Mesodermal cell (in vitro differentiated cells): ENCODE measurements around the gene PTPRG.

Source experiments
- H3K27ac ChIP-seq: 2 replicates; pipeline ENCODE4 v1.7.0; 2013; ENCODE audit warnings: mild to moderate bottlenecking, low read depth, low read length, moderate library complexity; ENCODE audit not compliant: severe bottlenecking
- H3K36me3 ChIP-seq: 2 replicates; pipeline ENCODE4 v1.7.1; 2013; ENCODE audit warnings: mild to moderate bottlenecking, low read length, moderate library complexity; ENCODE audit not compliant: control insufficient read depth, insufficient read depth
- H3K4me1 ChIP-seq: one replicate; pipeline ENCODE4 v1.7.1; 2013; ENCODE audit warnings: mild to moderate bottlenecking, low read length; ENCODE audit not compliant: insufficient read depth, control insufficient read depth, poor library complexity, severe bottlenecking
- H3K4me3 ChIP-seq: 2 replicates; pipeline ENCODE4 v1.7.0; 2013; ENCODE audit warnings: low read length, control low read depth, mild to moderate bottlenecking; ENCODE audit not compliant: insufficient read depth, poor library complexity, severe bottlenecking; ENCODE audit errors: extremely low read depth
- H3K9me3 ChIP-seq: 2 replicates; pipeline ENCODE4 v1.7.1; 2013; ENCODE audit warnings: mild to moderate bottlenecking, low read length, moderate library complexity; ENCODE audit not compliant: control insufficient read depth
- WGBS, 2 experiments: methylation state at CpG; one replicate each; pipeline ENCODE4 v1.1.5; 2013; ENCODE audit warnings: missing lambda C conversion rate in 2 of 2; ENCODE audit not compliant: insufficient coverage in 2 of 2; 5-methylcytosine and 5-hydroxymethylcytosine counted together

PTPRG gene

DNA sequence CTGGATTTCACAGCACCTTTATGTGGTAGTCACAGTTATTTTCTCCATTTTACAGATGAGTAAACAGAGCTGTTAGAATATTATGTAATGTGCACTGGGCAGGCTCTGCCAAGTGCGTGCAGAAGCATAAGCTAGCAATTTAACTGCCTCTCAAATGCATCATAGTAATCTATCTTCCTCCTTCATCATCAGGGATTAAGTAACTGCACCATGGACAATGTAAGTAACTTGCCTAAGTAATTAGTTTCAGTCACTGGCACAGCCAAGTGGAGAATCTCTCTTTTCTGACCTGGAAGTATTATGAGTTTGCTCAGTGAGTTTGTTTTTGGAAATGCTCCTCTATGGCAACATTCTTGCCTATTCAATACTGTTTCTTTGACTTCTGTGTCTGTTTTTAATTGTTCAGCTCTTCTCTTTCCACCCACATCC lies 260.5 kb downstream of the PTPRG start:
- no peaks in the 10 kb centered on the region for H3K9me3 ChIP-seq
- H3K36me3 ChIP-seq: no peaks in the 10 kb centered on the region
- H3K4me1 ChIP-seq: peaks cover 4% of the 10 kb centered on the region
- no peak overlapping the region for H3K27ac ChIP-seq
- 100% methylated on average over 1 of the region's 1 CpG; no CpG with 5 or more reads in 1 of the 2 experiments for WGBS, 2 experiments
- H3K4me3 ChIP-seq: no peak overlapping the region

DNA sequence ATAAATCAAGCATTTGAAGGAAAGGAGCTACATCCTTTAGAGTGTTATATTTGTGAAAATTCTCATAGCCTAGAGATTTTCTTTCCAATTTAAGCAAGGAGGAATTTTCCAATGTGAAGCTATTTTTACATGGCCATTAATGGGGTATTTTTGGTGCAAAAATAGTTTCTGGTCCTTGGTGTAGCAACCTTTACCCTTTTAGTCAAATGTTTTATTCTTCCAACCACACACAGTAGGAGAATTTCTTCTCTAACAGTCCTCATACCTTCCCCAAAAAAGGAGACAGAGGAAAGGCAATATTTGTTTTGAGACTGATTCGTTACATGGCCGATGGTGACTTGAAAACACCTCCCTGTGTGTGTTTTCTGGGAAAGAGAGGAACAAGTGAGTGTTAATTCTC lies 261.2 kb downstream of the PTPRG start:
- Histone ChIP-seq H3K27ac (no peak overlapping the region), H3K4me1 (peaks cover 4% of the 10 kb centered on the region), H3K9me3 (no peaks in the 10 kb centered on the region), H3K36me3 (no peaks in the 10 kb centered on the region), H3K4me3 (no peak overlapping the region)
- 100% methylated on average over 1 of the region's 2 CpGs; no CpG with 5 or more reads in 1 of the 2 experiments for WGBS, 2 experiments

GRCh38 chr3:61824553-61825135 lies 263.3 kb downstream of the PTPRG start:
- H3K4me1 ChIP-seq: peaks cover 4% of the 10 kb centered on the region
- 92 to 100% methylated on average over 1 of the region's 2 CpGs for WGBS, 2 experiments
- H3K4me3 ChIP-seq: no peak overlapping the region
- no peaks in the 10 kb centered on the region for H3K9me3 ChIP-seq
- no peak overlapping the region for H3K27ac ChIP-seq
- H3K36me3 ChIP-seq: no peaks in the 10 kb centered on the region

- H3K27ac ChIP-seq: no peak overlapping the region
- 88 to 90% methylated on average over 1 to 2 of the region's 5 CpGs for WGBS, 2 experiments
- H3K36me3 ChIP-seq: no peaks in the 10 kb centered on the region
- H3K9me3 ChIP-seq: no peaks in the 10 kb centered on the region
- H3K4me1 ChIP-seq: peaks cover 4% of the 10 kb centered on the region
- no peak overlapping the region for H3K4me3 ChIP-seq
These were observed 264.8 kb downstream of the PTPRG start for GRCh38 chr3:61826161-61826560.

DNA sequence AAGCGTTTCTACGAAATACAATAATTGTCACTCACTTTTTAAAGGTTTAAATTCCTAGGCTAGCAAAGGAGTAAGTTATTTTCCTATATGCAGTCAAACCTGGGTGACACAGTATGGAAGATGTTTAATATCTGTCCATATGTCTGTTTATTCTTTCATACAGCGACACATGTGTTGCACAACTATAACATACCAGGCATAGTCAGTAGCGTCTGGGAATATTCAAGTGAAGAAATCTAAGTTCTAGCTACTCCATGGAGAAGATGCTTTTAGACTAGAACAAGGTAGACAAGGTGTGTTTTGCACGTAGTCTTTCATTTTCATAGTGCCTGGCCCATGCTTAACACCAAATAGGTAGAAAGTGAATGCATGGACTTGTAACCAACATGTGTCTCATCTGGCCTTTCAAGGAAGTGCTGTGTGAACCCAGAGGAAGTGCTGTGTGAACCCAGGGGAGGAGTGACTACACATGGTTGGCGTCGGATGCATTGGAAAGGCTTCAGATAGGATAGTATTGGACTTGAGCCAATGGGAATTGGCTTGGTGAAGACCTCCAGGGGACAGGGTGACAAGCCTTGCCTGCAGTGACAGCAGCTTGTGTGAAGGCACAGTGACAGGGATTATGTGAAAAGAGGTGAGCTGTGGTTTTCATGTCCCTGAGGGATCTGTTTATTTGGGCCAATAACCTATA lies 267.0 kb downstream of the PTPRG start:
- Histone ChIP-seq H3K36me3 (no peaks in the 10 kb centered on the region), H3K9me3 (no peaks in the 10 kb centered on the region), H3K27ac (no peak overlapping the region), H3K4me1 (no peaks in the 10 kb centered on the region), H3K4me3 (no peak overlapping the region)
- WGBS, 2 experiments: 83 to 97% methylated on average over 3 of the region's 7 CpGs

DNA sequence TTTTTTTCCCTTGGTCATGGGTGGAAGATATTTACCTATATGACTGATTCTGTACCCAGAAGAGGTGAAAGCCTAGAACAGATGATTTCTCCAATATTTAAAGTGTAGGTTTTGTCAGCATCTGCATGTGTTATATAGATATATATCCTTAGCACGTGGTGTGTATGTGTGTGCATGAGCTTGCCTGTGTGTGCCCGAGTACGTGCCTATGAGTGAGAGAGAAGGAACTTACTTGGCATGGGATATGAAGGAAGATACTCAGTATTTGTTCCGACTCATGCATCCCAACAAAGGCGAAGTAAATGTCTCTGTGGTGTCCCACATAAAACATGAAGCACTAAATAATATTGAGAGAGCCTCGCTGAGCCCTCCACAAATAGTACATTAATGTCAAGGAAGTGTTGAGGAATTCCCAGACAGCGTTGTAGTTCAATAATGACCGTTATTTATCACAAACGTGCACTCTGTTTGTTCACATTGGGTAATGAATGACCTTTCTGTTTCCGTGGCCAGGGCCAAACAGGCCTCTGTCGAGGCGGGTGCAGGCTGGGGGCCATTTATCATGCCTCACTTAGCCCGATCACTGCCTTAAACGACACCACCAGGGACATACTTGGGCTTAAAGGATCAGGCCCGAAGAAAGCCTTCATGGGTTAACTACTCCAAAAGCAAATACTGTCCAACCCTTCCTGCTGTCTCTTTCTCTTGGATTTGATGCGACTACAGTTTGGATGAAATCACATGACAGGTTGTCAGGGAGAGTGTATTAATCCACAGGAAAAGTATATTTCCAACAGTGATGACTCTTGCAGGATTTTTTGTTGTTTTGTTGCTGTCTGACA lies 267.7 kb downstream of the PTPRG start:
- Histone ChIP-seq H3K27ac (peak overlapping the region; percentile 33), H3K9me3 (no peaks in the 10 kb centered on the region), H3K36me3 (no peaks in the 10 kb centered on the region), H3K4me3 (no peak overlapping the region), H3K4me1 (no peaks in the 10 kb centered on the region)
- 89 to 93% methylated on average over 10 to 13 of the region's 16 CpGs for WGBS, 2 experiments

GRCh38 chr3:61829722-61830350 lies 268.5 kb downstream of the PTPRG start:
- Histone ChIP-seq H3K27ac (peak overlapping the region; percentile 19), H3K36me3 (no peaks in the 10 kb centered on the region), H3K9me3 (no peaks in the 10 kb centered on the region), H3K4me1 (no peaks in the 10 kb centered on the region), H3K4me3 (no peak overlapping the region)
- 83 to 97% methylated on average over 3 of the region's 5 CpGs for WGBS, 2 experiments

GRCh38 chr3:61831973-61832372 lies 270.6 kb downstream of the PTPRG start:
- no CpG with 5 or more reads among the region's 1 CpG for WGBS, 2 experiments

DNA sequence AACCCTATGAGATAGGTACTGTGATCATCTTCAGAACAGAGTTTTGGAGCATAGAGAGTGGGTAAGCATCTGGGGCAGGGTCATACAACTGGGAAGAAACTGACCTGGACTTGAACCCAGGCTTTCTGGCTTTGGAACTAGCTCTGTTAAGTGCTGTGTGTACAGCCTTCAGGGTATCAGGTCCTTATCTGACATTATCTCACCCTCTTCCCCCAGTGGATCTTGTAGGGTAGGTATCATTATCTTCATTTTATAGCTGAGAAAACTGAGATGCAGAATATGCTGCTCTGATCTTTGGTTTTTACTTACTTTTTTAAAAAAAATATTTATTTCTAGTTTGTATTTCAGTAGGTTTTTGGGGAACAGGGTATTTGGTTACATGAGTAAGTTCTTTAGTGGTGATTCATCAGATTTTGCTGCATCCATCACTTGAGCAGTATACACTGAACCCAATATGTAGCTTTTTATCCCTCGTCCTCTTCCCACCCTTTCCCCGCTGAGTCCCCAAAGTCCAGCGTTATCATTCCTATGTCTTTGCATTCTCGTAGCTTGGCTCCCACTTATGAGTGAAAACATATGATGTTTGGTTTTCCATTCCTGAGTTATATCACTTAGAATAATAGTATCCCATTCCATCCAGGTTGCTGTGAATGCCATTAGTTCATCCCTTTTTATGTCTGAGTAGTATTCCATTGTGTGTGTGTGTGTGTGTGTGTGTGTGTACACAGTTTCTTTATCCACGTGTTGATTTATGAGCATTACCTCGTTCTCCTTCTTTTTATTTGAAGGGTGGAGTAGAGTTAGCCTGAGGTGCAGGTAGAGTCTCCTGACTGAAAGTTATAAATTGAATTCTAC lies 271.2 kb downstream of the PTPRG start:
- H3K9me3 ChIP-seq: no peaks in the 10 kb centered on the region
- H3K4me3 ChIP-seq: no peak overlapping the region
- H3K4me1 ChIP-seq: no peaks in the 10 kb centered on the region
- 76 to 83% methylated on average over 2 of the region's 6 CpGs for WGBS, 2 experiments
- H3K27ac ChIP-seq: no peak overlapping the region
- peaks cover 3% of the 10 kb centered on the region for H3K36me3 ChIP-seq

More at GRCh38 chr3:61831973-61832372, 270.6 kb downstream of the PTPRG start:
- Histone ChIP-seq H3K9me3 (no peaks in the 10 kb centered on the region), H3K4me1 (no peaks in the 10 kb centered on the region), H3K4me3 (no peak overlapping the region), H3K27ac (no peak overlapping the region), H3K36me3 (peaks cover 2% of the 10 kb centered on the region)

DNA sequence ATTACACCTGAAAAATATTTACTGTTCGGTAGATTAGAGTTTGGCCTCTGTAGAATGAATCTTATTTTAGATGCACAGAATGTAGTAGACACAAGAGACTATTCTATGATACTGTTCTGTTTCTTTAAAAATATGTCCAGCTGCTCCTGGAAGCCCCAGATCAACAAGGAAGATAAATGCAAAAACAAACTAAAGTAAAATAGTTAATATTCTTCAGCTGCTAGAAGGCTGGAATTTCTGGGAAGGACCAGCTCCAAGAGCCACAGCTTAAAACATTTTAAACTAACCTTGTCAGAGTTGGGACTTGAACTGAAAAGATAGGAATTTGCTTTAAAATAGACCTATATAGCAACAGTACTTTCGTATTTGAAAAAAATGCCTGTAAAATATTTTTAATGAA lies 277.9 kb downstream of the PTPRG start:
- no peaks in the 10 kb centered on the region for H3K4me1 ChIP-seq
- H3K36me3 ChIP-seq: peaks cover 7% of the 10 kb centered on the region
- WGBS, 2 experiments: no CpG with 5 or more reads among the region's 2 CpGs
- H3K9me3 ChIP-seq: no peaks in the 10 kb centered on the region
- H3K4me3 ChIP-seq: no peak overlapping the region
- no peak overlapping the region for H3K27ac ChIP-seq
